GM19239 (cell line): ENCODE results near the gene TNFRSF11A.

Experiments
- DNase-seq: peaks from one replicate; pipeline ENCODE4 v3.0.0; 2011; ENCODE audit warnings: low spot score; ENCODE audit not compliant: insufficient read length
- FAIRE-seq: peaks from 2 replicates; lab custom pipeline; 2011; peaks lifted over from hg19 to GRCh38; lab: Jason Lieb, UNC

TNFRSF11A gene

DNA sequence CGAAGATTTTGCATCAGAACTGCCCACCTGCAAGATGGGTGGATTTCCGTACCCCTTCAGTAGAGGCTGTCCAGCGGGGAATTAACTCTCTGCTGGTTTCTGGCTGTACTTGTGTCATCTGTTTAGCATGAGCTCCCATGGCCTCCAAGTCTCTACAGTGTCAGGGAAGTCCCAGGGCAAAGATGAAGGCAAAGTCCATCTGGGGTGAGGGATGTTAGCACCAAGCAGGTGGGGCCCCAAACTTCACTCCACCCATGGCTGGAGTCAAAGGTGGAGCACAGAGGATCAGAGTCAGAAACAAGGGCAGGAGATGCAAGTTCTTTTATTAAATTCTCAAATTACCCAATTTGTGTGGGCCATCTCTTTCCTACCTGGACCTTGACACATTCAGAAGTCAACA is 78.0 kb downstream of the TNFRSF11A start:
- FAIRE-seq (no peak), DNase-seq (no peak)

DNA sequence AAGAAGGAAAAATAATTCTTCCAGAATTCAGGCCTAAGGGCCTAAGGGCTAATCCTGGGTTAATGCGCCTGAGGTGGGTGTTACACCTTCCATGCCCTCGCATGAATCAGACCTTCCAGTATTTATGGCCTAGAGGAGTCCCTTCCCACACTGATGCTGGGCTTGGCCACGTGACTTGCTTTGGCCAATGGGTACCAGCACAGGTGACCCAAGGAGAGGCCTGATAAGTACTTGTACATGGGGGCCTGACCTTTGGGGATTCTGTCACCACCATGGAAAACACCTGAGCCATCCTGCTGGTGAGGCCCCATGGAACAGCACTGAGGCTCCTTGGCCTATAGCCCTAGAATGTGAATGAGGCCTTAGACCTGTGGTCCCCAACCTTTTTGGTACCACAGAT is 79.8 kb downstream of the TNFRSF11A start:
- DNase-seq: no peak
- no peak for FAIRE-seq

DNA sequence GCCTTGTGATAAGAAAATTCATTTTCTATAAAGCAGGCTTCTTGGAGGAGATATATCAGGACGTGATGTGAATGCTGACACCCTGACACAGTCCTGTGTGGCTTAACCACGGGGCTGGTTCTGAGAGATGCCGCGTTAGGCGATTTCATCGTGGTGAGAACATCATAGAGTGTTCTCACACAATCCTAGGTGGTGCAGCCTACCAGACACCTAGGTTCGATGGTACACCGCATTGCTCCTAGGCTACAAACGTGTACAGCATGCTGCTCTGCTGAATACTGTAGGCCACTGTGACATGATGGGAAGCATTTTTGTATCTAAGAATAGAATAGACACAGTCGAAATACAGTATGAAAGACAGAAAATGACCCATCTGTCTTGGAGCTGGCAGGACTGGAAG is 82.5 kb downstream of the TNFRSF11A start:
- no peak for DNase-seq
- no peak for FAIRE-seq

DNA sequence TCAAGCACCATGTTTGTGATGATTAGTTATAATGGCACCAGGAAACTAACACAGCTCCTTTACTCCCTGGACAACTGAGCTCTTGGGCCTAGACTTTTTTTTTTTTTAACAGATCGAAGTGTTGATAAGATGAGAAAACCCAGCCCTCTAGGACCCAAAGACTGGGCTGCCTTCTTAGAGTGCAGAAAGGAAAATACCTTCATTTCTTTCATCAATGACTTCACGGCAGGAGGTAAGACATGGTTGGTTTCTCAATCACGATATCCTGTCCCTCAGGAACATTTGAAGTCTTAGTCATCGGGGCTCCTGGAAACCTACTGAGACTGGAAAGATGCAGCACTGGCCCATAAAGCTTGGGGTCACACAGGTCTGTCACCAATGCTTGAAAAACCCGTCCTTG is 84.7 kb downstream of the TNFRSF11A start:
- FAIRE-seq (no peak), DNase-seq (no peak)

DNA sequence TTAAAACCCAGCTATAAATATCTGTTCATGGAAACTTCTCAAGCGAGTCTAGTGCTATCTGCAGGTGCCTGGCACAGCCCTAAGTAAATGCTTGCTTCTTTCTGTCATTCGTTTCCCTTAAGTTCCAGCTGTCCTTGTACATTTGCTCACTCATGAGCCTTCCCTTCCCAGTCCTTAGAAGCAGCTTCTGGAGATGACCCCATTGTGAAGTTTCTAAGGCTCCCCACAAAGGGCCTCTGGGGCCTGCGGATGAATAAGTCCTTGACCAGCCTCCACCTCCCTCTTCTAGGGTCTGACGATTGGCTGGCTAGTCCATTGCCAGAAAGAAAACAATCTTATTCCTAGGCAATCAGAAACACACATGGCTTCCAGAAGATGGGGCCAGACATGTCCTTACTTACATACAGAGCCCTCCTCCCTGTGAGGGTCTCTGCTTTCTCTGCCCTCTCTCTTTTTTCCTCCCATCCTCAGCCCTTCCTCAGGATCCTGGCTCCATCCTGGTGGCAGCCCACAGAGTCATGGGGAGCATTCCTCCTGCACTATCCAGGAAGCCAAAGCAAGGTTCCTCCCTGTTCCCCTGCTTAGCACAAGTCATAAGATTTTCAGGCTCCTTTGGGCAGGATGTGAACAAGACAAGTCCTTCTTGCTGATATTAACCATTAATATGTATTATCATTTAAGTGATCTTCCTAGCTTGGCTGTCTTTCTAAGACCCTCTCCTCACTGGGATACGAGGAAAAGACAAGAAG is 87.3 kb downstream of the TNFRSF11A start:
- FAIRE-seq (no peak), DNase-seq (no peak)

DNA sequence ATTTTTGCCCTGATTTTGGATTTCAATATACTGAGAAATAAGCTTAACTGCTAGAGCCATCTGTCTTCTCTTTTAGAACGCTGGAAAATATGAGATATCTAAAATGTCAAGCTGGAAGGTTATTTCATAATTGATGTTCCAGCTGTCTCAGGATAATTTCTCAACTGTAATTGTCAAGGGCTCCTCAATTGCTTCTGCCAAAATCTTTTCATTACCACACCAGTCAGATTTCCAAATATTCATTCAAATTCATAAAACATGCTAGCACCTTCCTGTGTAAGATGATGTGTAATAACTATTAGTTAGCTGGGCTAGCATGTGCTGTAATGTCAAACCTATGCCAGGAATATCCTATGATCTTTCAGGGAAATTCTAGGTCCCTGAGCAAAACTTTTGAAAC is 88.1 kb downstream of the TNFRSF11A start:
- DNase-seq (no peak), FAIRE-seq (no peak)

DNA sequence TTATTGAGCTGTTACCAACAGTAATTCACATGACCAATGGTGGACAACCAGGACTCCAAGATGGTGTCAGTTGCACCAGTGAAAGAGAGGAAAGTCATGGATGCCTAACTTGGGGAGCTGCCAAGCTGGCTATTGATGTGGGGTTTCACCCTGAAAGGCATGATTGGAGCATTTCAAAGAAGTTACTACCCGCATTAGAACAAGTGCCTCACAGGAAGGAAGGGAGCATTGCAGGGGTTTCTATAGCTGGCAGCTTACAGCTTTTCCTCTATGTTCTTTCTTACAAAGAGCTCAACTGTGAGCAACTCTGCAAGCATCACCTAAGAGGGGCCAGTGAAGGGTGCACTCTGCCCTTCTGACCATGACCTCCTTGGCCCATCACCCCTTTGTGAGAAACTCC is 93.1 kb downstream of the TNFRSF11A start:
- FAIRE-seq: no peak
- DNase-seq: no peak

DNA sequence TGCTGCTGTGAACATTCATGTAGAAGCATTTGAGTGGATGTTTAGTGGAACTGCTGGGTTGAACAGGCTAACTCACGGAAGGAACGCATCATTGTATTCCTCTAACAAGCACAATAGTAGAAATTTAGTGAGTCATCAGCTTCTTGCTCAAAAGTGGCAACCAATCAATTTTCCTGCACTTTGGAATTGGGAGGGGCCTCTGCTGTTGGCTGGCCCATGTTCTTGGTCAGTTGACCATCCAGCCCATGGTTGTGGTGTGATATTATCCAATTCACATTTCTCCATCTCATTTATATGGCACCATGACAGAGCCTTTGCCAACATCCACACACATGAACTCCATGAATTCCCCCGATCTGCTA is 95.0 kb downstream of the TNFRSF11A start:
- FAIRE-seq (no peak), DNase-seq (no peak)

DNA sequence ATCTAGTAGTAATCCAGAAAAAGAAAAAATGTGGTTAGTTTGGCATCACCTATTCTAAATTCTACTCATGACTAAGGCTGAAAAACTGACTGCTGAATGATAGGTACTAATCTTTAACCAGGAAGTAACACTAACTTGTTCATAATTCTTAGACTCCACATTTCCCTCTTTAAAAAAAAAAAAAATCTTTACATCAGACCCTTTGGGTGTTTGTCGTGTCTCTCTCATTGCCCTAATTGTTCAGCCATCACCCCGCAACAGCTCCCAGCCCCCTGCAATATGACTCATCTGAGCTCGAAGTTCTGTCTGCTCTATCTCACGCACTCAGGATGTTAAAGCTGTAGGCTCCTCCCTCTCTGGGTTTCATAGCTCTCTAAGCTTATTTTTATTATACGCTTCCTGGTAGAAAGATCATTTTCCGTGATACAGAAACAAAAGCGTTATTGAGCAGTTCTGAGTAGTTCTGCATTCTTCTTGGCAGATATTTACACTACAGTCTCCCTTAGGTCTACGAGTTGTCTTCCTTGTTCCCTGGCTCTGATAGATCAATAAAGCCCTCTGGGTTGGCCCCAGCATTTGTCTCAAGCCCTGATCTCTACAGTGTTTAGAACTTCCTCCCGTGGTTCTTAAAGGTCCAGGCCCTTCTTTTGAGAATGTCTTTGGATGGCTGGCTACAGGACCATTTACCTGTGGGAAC is 95.6 kb downstream of the TNFRSF11A start:
- DNase-seq (peak; percentile 54), FAIRE-seq (peak; percentile 98)

DNA sequence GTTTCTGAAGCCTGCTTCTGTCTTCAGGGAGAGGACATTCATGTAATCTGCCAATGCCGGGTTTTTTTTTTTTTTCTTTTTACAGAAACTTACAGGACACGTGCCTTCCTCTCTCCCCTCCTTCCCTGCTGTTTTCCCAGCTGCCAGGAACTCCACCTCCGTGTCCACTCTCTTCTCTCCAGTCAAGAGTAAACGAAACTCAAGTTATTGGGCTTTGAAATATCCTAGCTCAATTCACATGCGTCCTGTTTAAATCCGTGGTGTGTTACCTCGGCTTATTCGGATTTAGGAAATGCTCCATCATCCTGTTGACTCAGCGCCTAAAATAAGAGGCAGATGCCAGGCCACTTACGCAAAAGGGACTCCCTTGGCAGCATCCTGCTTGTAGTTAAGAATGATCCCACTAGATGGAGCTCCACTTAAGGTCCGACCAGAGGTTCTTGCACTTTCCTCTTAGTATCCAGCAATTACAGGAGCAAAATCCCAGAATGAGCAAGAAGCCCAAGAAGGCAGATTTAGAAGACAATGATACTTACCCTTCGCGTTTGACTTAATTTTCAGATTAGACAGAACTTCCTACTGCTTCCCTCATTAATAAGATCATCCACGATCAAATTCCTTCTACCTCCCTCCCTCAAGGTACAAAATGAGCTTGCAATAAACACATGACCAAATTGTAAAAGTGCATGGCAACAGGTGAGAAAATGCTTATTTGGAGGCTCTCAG is 100.5 kb downstream of the TNFRSF11A start:
- peak; percentile 95 for FAIRE-seq

DNA sequence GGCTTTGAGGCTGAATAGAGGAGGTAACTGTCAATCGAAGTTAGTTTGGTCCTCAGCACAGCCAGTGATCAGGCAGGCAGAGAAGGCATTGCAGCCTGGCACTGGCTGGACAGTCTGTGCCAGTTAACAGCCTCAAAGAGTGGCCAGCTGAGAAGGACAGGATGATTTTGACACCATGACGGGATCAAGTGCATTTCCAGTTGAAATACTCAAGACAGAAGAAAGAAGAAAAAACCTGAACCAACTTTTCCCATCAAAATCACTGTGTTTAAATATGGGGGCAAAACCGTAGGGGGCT is 101.0 kb downstream of the TNFRSF11A start:
- no peak for DNase-seq
- no peak for FAIRE-seq

More for the DNA sequence above, 100.5 kb downstream of the TNFRSF11A start:
- no peak for DNase-seq

DNA sequence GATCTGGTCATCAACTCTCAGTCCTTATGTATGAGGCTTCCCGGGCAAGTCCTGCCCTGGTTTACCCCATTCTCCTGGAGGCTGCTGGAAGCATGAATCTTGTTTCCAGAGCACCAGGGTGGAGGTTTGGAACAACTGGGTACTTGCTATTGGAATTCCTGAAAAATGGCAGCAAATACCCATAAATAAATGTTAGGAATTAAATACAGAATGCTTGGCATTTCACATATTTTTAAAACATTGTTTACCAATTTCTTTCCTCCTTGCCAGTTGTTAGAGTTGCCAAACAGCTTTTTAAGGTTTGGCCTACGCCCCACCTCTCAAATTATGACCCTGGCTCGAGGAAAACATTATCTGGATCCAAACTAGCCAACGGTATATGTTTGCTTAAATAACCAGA is 107.1 kb downstream of the TNFRSF11A start:
- FAIRE-seq: no peak

DNA sequence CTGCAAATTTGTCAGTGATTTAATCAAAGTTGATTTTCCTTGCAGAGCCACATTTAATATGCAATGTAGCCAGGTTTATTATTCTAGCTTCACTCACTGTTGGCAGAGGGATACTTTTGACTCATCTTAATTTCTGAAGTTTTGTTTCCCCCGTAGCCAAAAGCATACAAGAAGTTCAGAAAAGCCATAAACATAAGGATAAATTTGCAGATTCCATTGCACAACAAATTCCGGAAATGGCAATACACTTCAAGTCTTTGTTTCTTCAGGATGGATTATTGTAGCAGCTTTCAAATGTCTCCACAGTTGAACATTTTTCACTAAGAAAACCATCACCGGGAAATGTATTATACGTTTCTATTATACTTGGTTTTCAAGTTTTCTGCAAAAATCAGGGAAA is 109.7 kb downstream of the TNFRSF11A start:
- FAIRE-seq: no peak
- no peak for DNase-seq

More for the DNA sequence above, 107.1 kb downstream of the TNFRSF11A start:
- DNase-seq: no peak

DNA sequence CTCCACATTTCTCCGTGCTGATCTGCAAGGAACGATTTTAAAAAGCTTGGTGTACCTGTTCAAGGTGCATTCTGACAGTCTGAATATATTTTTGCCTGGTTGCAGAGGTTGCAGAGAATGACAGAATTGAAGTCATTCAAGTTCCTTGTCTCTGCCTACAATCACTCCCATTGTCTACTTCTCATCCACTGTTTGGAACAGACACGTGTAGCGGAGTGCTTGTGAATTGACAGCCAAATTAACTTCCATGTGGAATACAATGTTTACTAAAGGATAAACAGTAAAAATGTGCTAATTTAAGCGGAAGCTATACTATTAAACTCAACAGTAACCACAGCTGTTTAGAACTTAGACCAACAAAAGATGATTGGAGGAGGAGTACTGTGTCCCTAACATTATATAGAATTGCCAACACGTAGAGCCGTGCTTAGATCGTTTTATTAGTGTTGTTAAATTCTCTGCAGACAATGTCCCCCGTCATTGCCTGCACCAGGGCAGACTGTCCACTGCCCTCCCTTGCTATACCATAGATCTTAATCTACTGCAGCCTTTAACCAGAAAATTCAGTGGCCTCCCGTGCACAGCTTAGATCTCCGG is 110.4 kb downstream of the TNFRSF11A start:
- no peak for DNase-seq
- FAIRE-seq: no peak

DNA sequence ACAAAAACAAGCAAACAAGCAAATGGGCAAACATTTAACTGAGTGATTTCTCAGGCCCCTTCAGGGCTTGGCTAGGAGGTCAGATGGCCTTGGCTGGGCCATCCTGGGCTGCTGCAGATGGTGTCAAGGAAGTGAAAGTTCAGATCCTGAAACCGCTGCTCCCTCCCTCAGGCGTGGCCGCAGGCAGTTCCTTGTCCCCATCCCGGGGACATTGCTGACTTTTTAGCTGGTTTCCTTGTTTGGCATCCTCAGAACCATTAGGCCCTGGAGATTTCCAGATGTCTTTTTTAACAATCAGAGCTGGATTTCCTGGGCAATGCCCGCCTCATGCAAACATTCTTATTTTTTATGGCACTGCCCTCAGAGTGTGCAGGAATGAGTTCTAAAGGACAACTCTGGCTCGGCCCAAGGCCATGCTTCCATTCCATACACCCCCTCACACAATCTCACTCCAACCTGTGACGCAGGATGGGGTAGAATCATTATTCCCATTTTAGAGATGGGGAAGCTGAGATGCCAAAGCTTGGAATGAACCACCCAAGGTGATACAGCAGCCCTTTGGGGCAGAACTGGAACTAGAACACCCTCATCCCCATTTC is 111.6 kb downstream of the TNFRSF11A start:
- FAIRE-seq (no peak), DNase-seq (no peak)

DNA sequence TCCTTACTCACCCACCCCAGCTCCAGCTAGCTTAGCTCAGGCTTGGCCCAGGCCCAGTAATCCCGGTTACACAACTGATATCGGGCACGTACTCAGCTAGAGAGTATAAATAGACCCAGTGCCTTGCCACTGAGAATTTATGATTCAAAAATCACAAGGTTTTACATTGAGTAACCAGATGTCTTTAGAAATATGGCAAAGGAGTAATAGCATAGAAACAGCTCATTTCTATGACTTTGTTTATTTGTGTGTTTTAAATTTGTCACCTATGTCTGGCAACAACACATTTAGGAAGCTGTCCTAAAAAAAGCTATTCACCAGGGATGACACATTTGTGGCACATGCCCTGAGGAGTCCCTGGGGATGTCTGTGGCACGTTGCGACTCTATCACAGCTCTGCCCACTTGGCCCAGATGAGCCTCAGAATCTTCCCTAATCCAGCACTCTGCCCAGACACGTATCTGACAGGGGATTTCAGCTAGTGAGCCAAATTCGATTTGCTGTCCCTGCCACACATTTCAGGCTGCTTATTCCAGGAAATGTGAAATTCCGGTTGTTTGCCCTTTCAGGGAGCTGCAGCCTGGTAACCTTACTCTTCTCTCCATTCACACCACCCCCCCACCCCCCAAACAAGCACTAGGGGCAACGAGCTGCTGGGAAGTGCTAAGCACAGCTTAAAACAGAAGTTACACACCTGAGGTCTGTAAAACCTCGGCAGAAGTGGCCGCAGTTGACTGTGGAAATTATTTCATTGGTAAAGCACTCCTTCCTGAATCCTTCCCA is 112.3 kb downstream of the TNFRSF11A start:
- no peak for FAIRE-seq
- no peak for DNase-seq

DNA sequence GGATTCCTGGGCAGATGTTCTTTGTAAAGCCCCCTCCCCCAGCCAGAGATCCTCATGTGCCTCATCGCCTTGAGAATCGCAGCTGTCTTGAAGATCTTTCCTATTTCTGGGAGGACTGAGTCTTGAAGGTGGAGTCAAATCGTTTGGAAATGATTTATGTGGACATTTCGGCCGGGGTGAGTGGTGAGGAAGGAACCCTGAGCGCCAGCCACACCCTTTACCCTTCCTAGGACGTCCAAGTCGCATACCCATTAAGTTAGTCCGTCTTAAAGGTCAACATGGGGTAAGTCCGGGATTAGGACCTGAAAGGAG is 112.9 kb downstream of the TNFRSF11A start:
- no peak for FAIRE-seq

DNA sequence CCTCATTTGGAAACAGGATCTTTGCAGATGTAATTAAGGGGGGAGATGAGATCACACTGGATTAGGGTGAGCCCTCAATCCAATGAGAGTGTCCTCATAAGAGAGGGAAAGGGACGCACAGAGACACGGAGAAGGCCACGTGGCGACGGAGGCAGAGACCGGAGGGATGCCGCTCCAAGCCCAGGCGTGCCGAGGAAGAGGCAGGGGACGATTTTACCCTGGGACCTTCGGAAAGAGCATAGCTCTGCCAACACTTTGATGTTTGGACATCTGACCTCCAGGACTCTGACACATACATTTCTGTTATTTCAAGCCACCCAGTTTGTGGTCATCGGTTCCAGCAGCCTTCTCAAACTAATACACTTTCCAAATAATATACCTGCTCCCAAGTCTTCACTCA is 113.3 kb downstream of the TNFRSF11A start:
- DNase-seq (no peak), FAIRE-seq (no peak)

More for the DNA sequence above, 112.9 kb downstream of the TNFRSF11A start:
- DNase-seq: no peak

DNA sequence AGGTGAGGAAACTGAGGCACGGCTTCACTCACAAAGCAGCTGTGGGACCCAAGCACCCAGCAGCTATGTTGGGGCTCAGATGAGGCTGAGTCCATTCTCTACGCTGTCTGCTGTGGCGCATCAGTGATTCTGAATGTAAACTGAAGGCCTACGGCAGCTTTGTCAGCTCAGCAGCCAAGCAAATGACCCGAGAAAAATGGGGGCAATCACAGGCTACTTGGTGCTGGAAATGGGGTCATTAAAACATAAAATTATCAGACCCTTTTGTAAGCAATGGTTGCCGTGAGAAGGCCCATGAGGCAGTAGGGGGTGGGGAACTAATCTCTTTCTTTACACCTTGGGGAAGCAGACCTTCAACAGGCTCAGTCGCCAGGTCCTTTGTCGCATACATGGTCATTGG is 113.8 kb downstream of the TNFRSF11A start:
- DNase-seq: no peak
- FAIRE-seq: no peak
